ENCODE results near the gene PRPF19.

GRCh38 chr11:60927600-60927999, 21.2 kb upstream of the PRPF19 start:
- no peak for TF ChIP-seq CTCF (conservative IDR thresholded peaks at IDR 0.05; ENCODE audit: low read length)
- TF ChIP-seq EZH2phosphoT487 (IDR thresholded peaks at IDR 0.05; ENCODE audit: borderline replicate concordance): no peak
